Stomach (tissue), 9 donors: ENCODE measurements around the gene SLC35E4. TPM values are rescaled to one million over a fixed set of nuclear protein-coding genes. Genes with fewer than 3 reads are reported as not detected.

Source experiments
- DNase-seq, 2 donors: peaks; one replicate each; pipeline versions ENCODE4 v3.0.0 to v3.0.0-alpha.2; 2013 to 2019
- H3K27ac ChIP-seq, 5 donors: fragments of 200-600 bp in 4 of 5; sonication (generic) in 4 of 5; one replicate each; pipeline ENCODE4 v1.5.1; 2013 to 2019; ENCODE audit warnings: mild to moderate bottlenecking in 1 of 5, moderate library complexity in 1 of 5
- H3K27me3 ChIP-seq, 3 donors: fragments of 200-600 bp; sonication (generic); one replicate each; pipeline ENCODE4 v1.5.1; 2017 to 2019; ENCODE audit warnings: mixed run types in 1 of 3
- H3K36me3 ChIP-seq, 4 donors: fragments of 200-600 bp; sonication (generic); 1 replicate in 3 of 4; 2 replicates in 1 of 4; pipeline ENCODE4 v1.5.1; 2016 to 2019
- H3K4me1 ChIP-seq, 4 donors: fragments of 200-600 bp; sonication (generic); one replicate each; pipeline ENCODE4 v1.5.1; 2016 to 2019
- H3K4me3 ChIP-seq, 4 donors: fragments of 200-600 bp; sonication (generic) in 3 of 4; one replicate each; pipeline ENCODE4 v1.5.1; 2016 to 2019; ENCODE audit warnings: mild to moderate bottlenecking in 1 of 4
- H3K9me3 ChIP-seq, 4 donors: fragments of 200-600 bp; sonication (generic); one replicate each; pipeline ENCODE4 v1.5.1; 2016 to 2019
- CTCF ChIP-seq, 7 experiments: fragments of 450-650 bp in 4 of 7; fragments of 200-600 bp in 3 of 7; sonication (generic) in 3 of 7; IDR thresholded peaks; one replicate each; pipeline ENCODE4 v1.5.1; 2016 to 2019; ENCODE audit warnings: antibody characterized with exemption in 7 of 7, control low read depth in 2 of 7, mild to moderate bottlenecking in 1 of 7
- EP300 ChIP-seq: sonication (generic); formaldehyde crosslinking; IDR thresholded peaks from one replicate; pipeline ENCODE4 v1.6.1; 2017; ENCODE audit warnings: antibody characterized with exemption
- POLR2A ChIP-seq, 4 donors: fragments of 450-650 bp; IDR thresholded peaks; one replicate each; pipeline ENCODE4 v1.6.1; 2016; ENCODE audit warnings: antibody characterized with exemption in 4 of 4, control low read depth in 2 of 4, mild to moderate bottlenecking in 1 of 4, moderate library complexity in 1 of 4
- POLR2AphosphoS5 ChIP-seq, 3 donors: sonication (generic); formaldehyde crosslinking; IDR thresholded peaks; one replicate each; pipeline ENCODE4 v1.6.1; 2016; ENCODE audit warnings: antibody characterized with exemption in 3 of 3
- WGBS, 5 donors: extraction: QIAGEN DNeasy Blood & Tissue Kit in 3 of 5; methylation state at CpG; one replicate each; pipeline versions ENCODE4 v1.1.5 to v1.1.7; 2013 to 2018; 5-methylcytosine and 5-hydroxymethylcytosine counted together
- intact Hi-C: fragments of 100-400 bp; cut with DNase I; formaldehyde crosslinking; loops from one replicate; pipeline ENCODE4 v1.15.1; 2023; ENCODE audit warnings: low total_unique reads
- polyA plus RNA-seq, 3 donors: library from polyadenylated mRNA; stranded (reverse); fragments of 200-250 nt; gene quantifications; one replicate each; pipeline ENCODE4 v1.2.3, GENCODE V29; 2013
- total RNA-seq, 5 donors: library from RNA; depleted of rRNA; stranded (reverse); fragments of >200 nt; gene quantifications; one replicate each; pipeline versions ENCODE4 v1.1.0 to v1.2.3, GENCODE V29; 2014 to 2016
- donor health status: healthy with polysubstance abuse.
- donor health status: Bipolar disorder and iron deficiency.
- donor health status: healthy.

SLC35E4 gene
- total and polyA plus RNA-seq, 8 donors, result 0.45 to 7.2 (median 2.2) TPM

GRCh38 chr22:30643055-30643875 lies 7.7 kb downstream of the SLC35E4 start:
- H3K27me3 ChIP-seq, result no peaks in the 10 kb centered on the region
- 74 to 84% (median 78%) methylated on average over 16 of the region's 16 CpGs for WGBS, 5 donors
- peaks cover 0 to 12% (median 10%) of the 10 kb centered on the region in 4 donors for H3K36me3 ChIP-seq
- intact Hi-C loops, result no loop called here
- H3K4me3 ChIP-seq, result no peak overlapping the region
- no peak for TF ChIP-seq CTCF (IDR thresholded peaks at IDR 0.05)
- TF ChIP-seq EP300, result no peak
- TF ChIP-seq POLR2A (IDR thresholded peaks at IDR 0.05), result no peak
- H3K27ac ChIP-seq, result no peak overlapping the region
- H3K9me3 ChIP-seq, result no peaks in the 10 kb centered on the region
- no peak for DNase-seq
- peaks cover 0 to 18% (median 9%) of the 10 kb centered on the region in 4 donors for H3K4me1 ChIP-seq

- peaks cover 9 to 36% (median 30%) of the 10 kb centered on the region in 4 donors for H3K4me1 ChIP-seq
- peak overlapping the region in 2 of 5 donors; percentile 6 to 52 for H3K27ac ChIP-seq
- intact Hi-C loops, result no loop called here
- H3K9me3 ChIP-seq, result no peaks in the 10 kb centered on the region
- WGBS, 5 donors, result 92 to 95% (median 93%) methylated on average over 14 to 25 of the region's 25 CpGs
- H3K4me3 ChIP-seq, result no peak overlapping the region
- no peaks in the 10 kb centered on the region for H3K27me3 ChIP-seq
- H3K36me3 ChIP-seq, result peaks cover 0 to 12% (median 10%) of the 10 kb centered on the region in 4 donors
- no peak for TF ChIP-seq POLR2A (IDR thresholded peaks at IDR 0.05)
- no peak for TF ChIP-seq POLR2AphosphoS5 (IDR thresholded peaks at IDR 0.05)
- no peak for DNase-seq
Observed at GRCh38 chr22:30646518-30647160, 11.1 kb downstream of the SLC35E4 start.

- H3K36me3 ChIP-seq, result peaks cover 0 to 12% (median 10%) of the 10 kb centered on the region in 4 donors
- no peaks in the 10 kb centered on the region for H3K9me3 ChIP-seq
- no peaks in the 10 kb centered on the region for H3K27me3 ChIP-seq
- H3K4me3 ChIP-seq, result no peak overlapping the region
- no peak overlapping the region for H3K27ac ChIP-seq
- H3K4me1 ChIP-seq, result peaks cover 9 to 36% (median 30%) of the 10 kb centered on the region in 4 donors
- WGBS, 5 donors, result 81 to 91% (median 88%) methylated on average over 3 of the region's 3 CpGs
- intact Hi-C loops, result no loop called here
- no peak for TF ChIP-seq CTCF (IDR thresholded peaks at IDR 0.05)
- no peak for TF ChIP-seq POLR2A (IDR thresholded peaks at IDR 0.05)
- DNase-seq, result no peak
Observed at GRCh38 chr22:30647536-30647935, 12.0 kb downstream of the SLC35E4 start.

- Histone ChIP-seq H3K27ac (peak overlapping the region; percentile 8 to 69 (median 52)), H3K27me3 (no peaks in the 10 kb centered on the region), H3K36me3 (peaks cover 0 to 12% (median 10%) of the 10 kb centered on the region in 4 donors), H3K9me3 (no peaks in the 10 kb centered on the region), H3K4me3 (no peak overlapping the region), H3K4me1 (peaks cover 9 to 32% (median 27%) of the 10 kb centered on the region in 4 donors)
- no peak for TF ChIP-seq POLR2A (IDR thresholded peaks at IDR 0.05)
- TF ChIP-seq POLR2AphosphoS5 (IDR thresholded peaks at IDR 0.05), result peak in 1 of 3 donors; percentile 18
- TF ChIP-seq CTCF (IDR thresholded peaks at IDR 0.05), result no peak
- WGBS, 5 donors, result 57 to 83% (median 72%) methylated on average over 3 of the region's 3 CpGs
- DNase-seq, result peak in 1 of 2 donors; percentile 72
- intact Hi-C loops, result no loop called here
Observed at GRCh38 chr22:30648825-30649224, 13.2 kb downstream of the SLC35E4 start.
